SK-N-SH (cell line): ENCODE measurements around the gene LRMDA. TPM values are rescaled to one million over a fixed set of nuclear protein-coding genes. Genes with fewer than 3 reads are reported as not detected.

Experiments used
- CTCF ChIA-PET: fragments of 300-600, 350-600 bp; formaldehyde crosslinking; extraction: SDS; loops from one replicate; lab custom pipeline; 2021; lab: Yijun Ruan, JAX
- POLR2A ChIA-PET: fragments of 350-600 bp; sonication (Branson Sonifier 250); formaldehyde crosslinking; extraction: SDS; loops from one replicate; lab custom pipeline; 2020; ENCODE audit warnings: antibody characterized with exemption, inconsistent platforms; lab: Yijun Ruan, JAX
- DNase-seq: peaks from one replicate; pipeline ENCODE4 v3.0.0; 2012
- H2AFZ ChIP-seq: fragments of 200-600 bp; sonication (generic); 2 replicates; pipeline ENCODE4 v1.8.1; 2016; ENCODE audit warnings: antibody characterized with exemption, mild to moderate bottlenecking, low read depth
- H3F3A ChIP-seq: fragments of 200-600 bp; sonication (generic); replicated peaks from 2 replicates; pipeline ENCODE3; 2016; ENCODE audit warnings: antibody characterized with exemption, mild to moderate bottlenecking; ENCODE audit not compliant: insufficient read depth
- H3K27ac ChIP-seq, 2 experiments: fragments of 200-500 bp in 1 of 2; fragments of 200-600 bp in 1 of 2; sonication (Bioruptor generic) in 1 of 2; sonication (generic), shearing (Covaris generic) in 1 of 2; 2 replicates each; pipeline versions ENCODE4 v1.5.1 to v1.6.1; 2014 to 2016; ENCODE audit warnings: low read depth in 2 of 2, inconsistent platforms in 1 of 2, low read length in 1 of 2, mild to moderate bottlenecking in 1 of 2, mixed read lengths in 1 of 2
- H3K27me3 ChIP-seq: fragments of 200-600 bp; sonication (generic), shearing (Covaris generic); 2 replicates; pipeline ENCODE4 v1.6.1; 2016; ENCODE audit warnings: mixed run types; ENCODE audit not compliant: insufficient read depth
- H3K36me3 ChIP-seq, 2 experiments: fragments of 200-500 bp in 1 of 2; fragments of 200-600 bp in 1 of 2; sonication (Bioruptor generic) in 1 of 2; sonication (generic) in 1 of 2; replicated peaks in 1 of 2; 2 replicates each; pipeline versions ENCODE3 to v1.5.1; 2014 to 2016; ENCODE audit warnings: low read length in 1 of 2, mild to moderate bottlenecking in 1 of 2; ENCODE audit not compliant: insufficient read depth in 2 of 2, control insufficient read depth in 1 of 2
- H3K4me1 ChIP-seq, 2 experiments: fragments of 200-500 bp in 1 of 2; fragments of 200-600 bp in 1 of 2; sonication (Bioruptor generic) in 1 of 2; sonication (generic), shearing (Covaris generic) in 1 of 2; 2 replicates each; pipeline versions ENCODE4 v1.5.1 to v1.6.1; 2014 to 2016; ENCODE audit warnings: low read depth in 1 of 2, low read length in 1 of 2, mixed run types in 1 of 2; ENCODE audit not compliant: insufficient read depth in 2 of 2, control insufficient read depth in 1 of 2
- H3K4me2 ChIP-seq: fragments of 200-600 bp; sonication (generic), shearing (Covaris generic); 2 replicates; pipeline ENCODE4 v1.6.1; 2017; ENCODE audit warnings: mixed run types
- H3K4me3 ChIP-seq, 2 experiments: fragments of 200-500 bp in 1 of 2; fragments of 200-600 bp in 1 of 2; sonication (Bioruptor generic) in 1 of 2; sonication (generic), shearing (Covaris generic) in 1 of 2; 2 replicates each; pipeline versions ENCODE4 v1.5.1 to v1.8.1; 2014 to 2016; ENCODE audit warnings: low read depth in 2 of 2, inconsistent platforms in 1 of 2, low read length in 1 of 2, mild to moderate bottlenecking in 1 of 2, mixed read lengths in 1 of 2, moderate library complexity in 1 of 2
- H3K79me2 ChIP-seq: fragments of 200-600 bp; sonication (generic); 2 replicates; pipeline ENCODE4 v1.8.1; 2017; ENCODE audit warnings: mild to moderate bottlenecking; ENCODE audit not compliant: insufficient read depth
- H3K9ac ChIP-seq: fragments of 200-600 bp; sonication (generic); 2 replicates; pipeline ENCODE4 v1.6.1; 2017; ENCODE audit warnings: mixed run types
- H3K9me2 ChIP-seq: fragments of 200-600 bp; sonication (generic); 2 replicates; pipeline ENCODE4 v1.6.1; 2017; ENCODE audit warnings: mixed run types
- H3K9me3 ChIP-seq: fragments of 200-600 bp; sonication (generic); 2 replicates; pipeline ENCODE4 v1.6.1; 2017; ENCODE audit warnings: mixed run types, mild to moderate bottlenecking, moderate library complexity
- H4K20me1 ChIP-seq: fragments of 200-600 bp; sonication (generic); 2 replicates; pipeline ENCODE4 v1.6.1; 2017; ENCODE audit warnings: mild to moderate bottlenecking, mixed run types; ENCODE audit not compliant: insufficient read depth
- ELF1 ChIP-seq: IDR thresholded peaks from 2 replicates; pipeline ENCODE4 v1.4.0; 2012
- EZH2phosphoT487 ChIP-seq: fragments of 200-600 bp; sonication (generic); IDR thresholded peaks from 2 replicates; pipeline ENCODE4 v1.6.1; 2017; ENCODE audit warnings: low read depth, mixed run types, mild to moderate bottlenecking, antibody characterized with exemption, moderate library complexity, borderline replicate concordance
- GABPA ChIP-seq: IDR thresholded peaks from 2 replicates; pipeline ENCODE4 v1.4.0; 2012; ENCODE audit warnings: low read depth, mild to moderate bottlenecking
- GATA2 ChIP-seq: sonication (generic); formaldehyde crosslinking; IDR thresholded peaks from 2 replicates; pipeline ENCODE4 v1.5.0; 2020; ENCODE audit warnings: mild to moderate bottlenecking, missing genetic modification reagents
- IRF3 ChIP-seq: fragments of 150-350 bp; IDR thresholded peaks from 2 replicates; pipeline ENCODE4 v1.6.1; 2016; ENCODE audit warnings: mild to moderate bottlenecking, low read depth, low read length
- JUND ChIP-seq: IDR thresholded peaks from 2 replicates; pipeline ENCODE4 v1.4.0; 2012
- MAX ChIP-seq: IDR thresholded peaks from 2 replicates; pipeline ENCODE4 v1.4.0; 2012; ENCODE audit warnings: low read depth
- MXI1 ChIP-seq: IDR thresholded peaks from 2 replicates; pipeline ENCODE4 v1.6.1; 2012; ENCODE audit warnings: mild to moderate bottlenecking, low read depth, low read length, improper control_type of control experiment
- NRF1 ChIP-seq: IDR thresholded peaks from 2 replicates; pipeline ENCODE4 v1.6.1; 2012; ENCODE audit warnings: low read depth, mild to moderate bottlenecking, low read length
- POLR2AphosphoS5 ChIP-seq: IDR thresholded peaks from 2 replicates; pipeline ENCODE4 v1.6.1; 2012; ENCODE audit warnings: low read depth, low read length
- RCOR1 ChIP-seq: fragments of 150-350 bp; IDR thresholded peaks from 2 replicates; pipeline ENCODE4 v1.6.1; 2017; ENCODE audit warnings: antibody characterized with exemption, low read length
- SIN3A ChIP-seq: IDR thresholded peaks from 2 replicates; pipeline ENCODE4 v1.6.1; 2012; ENCODE audit warnings: low read depth, mild to moderate bottlenecking, low read length, moderate library complexity, borderline replicate concordance
- USF1 ChIP-seq: IDR thresholded peaks from 2 replicates; pipeline ENCODE4 v1.4.0; 2012; ENCODE audit warnings: low read depth, borderline replicate concordance
- ZBTB33 ChIP-seq: IDR thresholded peaks from 2 replicates; pipeline ENCODE4 v1.4.0; 2012; ENCODE audit warnings: low read depth, borderline replicate concordance
- WGBS: methylation state at CpG from one replicate; pipeline ENCODE4 v1.1.6; 2017; ENCODE audit warnings: low lambda C conversion rate; 5-methylcytosine and 5-hydroxymethylcytosine counted together
- polyA plus RNA-seq, 3 experiments: library from polyadenylated mRNA; depleted of rRNA; stranded (reverse); fragments of >200 nt; gene quantifications; 2 replicates each; pipeline ENCODE4 v1.2.3, GENCODE V29; 2012
- TF ChIP-seq, protein P1 (sequence below): fragments of 150-350 bp; IDR thresholded peaks from 2 replicates; pipeline ENCODE4 v1.6.1; 2017; ENCODE audit warnings: antibody characterized with exemption, low read length, low read depth, borderline replicate concordance
- TF ChIP-seq, protein P2 (sequence below): IDR thresholded peaks from 2 replicates; pipeline ENCODE4; 2012

LRMDA gene
- polyA plus RNA-seq, 1 of the 3 experiments (the other 2 are of a cell fraction) = 0.95 TPM

GRCh38 chr10:75439811-75440210, 8.4 kb downstream of the LRMDA start:
- DNase-seq = no peak
- ChIA-PET CTCF (no interaction called here), POLR2A (no interaction called here)
- no peak for TF ChIP-seq MAX
- TF ChIP-seq SIN3A = no peak
- TF ChIP-seq ELF1 = no peak
- TF ChIP-seq, protein P1, sequence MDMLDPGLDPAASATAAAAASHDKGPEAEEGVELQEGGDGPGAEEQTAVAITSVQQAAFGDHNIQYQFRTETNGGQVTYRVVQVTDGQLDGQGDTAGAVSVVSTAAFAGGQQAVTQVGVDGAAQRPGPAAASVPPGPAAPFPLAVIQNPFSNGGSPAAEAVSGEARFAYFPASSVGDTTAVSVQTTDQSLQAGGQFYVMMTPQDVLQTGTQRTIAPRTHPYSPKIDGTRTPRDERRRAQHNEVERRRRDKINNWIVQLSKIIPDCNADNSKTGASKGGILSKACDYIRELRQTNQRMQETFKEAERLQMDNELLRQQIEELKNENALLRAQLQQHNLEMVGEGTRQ = no peak
- no peak for TF ChIP-seq GABPA
- no peak for TF ChIP-seq IRF3
- TF ChIP-seq NRF1 = no peak
- TF ChIP-seq MXI1 = no peak
- TF ChIP-seq, protein P2, sequence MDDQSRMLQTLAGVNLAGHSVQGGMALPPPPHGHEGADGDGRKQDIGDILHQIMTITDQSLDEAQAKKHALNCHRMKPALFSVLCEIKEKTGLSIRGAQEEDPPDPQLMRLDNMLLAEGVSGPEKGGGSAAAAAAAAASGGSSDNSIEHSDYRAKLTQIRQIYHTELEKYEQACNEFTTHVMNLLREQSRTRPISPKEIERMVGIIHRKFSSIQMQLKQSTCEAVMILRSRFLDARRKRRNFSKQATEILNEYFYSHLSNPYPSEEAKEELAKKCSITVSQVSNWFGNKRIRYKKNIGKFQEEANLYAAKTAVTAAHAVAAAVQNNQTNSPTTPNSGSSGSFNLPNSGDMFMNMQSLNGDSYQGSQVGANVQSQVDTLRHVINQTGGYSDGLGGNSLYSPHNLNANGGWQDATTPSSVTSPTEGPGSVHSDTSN = no peak
- TF ChIP-seq ZBTB33 = no peak
- no peak for TF ChIP-seq GATA2 (CRISPR knock-in tag)
- no peak overlapping the region for H3K4me3 ChIP-seq
- H4K20me1 ChIP-seq = no peaks in the 10 kb centered on the region
- H3K27me3 ChIP-seq = no peaks in the 10 kb centered on the region
- H3F3A ChIP-seq = no peaks in the 10 kb centered on the region
- H3K36me3 ChIP-seq = no peaks in the 10 kb centered on the region
- 78% methylated on average over 4 of the region's 4 CpGs for WGBS
- H3K9ac ChIP-seq = no peak overlapping the region
- H3K4me1 ChIP-seq = no peaks in the 10 kb centered on the region
- no peak overlapping the region for H3K4me2 ChIP-seq
- H3K27ac ChIP-seq = no peak overlapping the region
- no peaks in the 10 kb centered on the region for H3K79me2 ChIP-seq
- H3K9me3 ChIP-seq = peaks cover 5% of the 10 kb centered on the region; the same call in 1 of the 2 replicates
- H2AFZ ChIP-seq = no peak overlapping the region
- no peaks in the 10 kb centered on the region for H3K9me2 ChIP-seq

DNA sequence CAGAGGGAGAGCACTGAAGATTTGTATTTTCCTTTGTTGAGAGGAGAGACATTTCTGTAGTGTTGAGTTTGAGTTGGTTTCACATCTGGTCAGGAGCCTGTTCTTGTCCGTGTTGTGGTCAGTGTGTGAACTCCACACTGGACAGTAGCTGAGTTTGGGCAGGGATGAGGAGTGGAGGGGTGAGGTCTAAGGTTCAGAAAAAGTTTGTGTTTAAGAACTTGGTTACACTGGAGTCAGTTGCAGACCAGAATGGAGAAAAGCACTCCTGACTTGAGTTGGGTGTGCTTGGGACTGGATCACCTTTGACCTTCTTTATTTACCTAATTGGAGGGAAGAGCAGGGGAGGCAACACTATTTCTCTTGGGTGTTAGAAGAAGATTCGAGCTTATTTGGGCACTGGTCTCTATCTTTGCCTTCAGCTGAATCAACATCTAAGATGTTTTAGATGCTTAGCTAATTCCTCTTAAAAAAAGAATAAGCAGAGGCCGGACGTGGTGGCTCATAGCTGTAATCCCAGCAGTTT, 8.9 kb downstream of the LRMDA start:
- TF ChIP-seq RCOR1 (no peak), USF1 (no peak), JUND (no peak), EZH2phosphoT487 (no peak), POLR2AphosphoS5 (no peak), GABPA (no peak)
- Histone ChIP-seq H3K4me1 (no peaks in the 10 kb centered on the region), H4K20me1 (no peaks in the 10 kb centered on the region), H3K9ac (no peak overlapping the region), H3K4me3 (no peak overlapping the region), H3K9me2 (no peaks in the 10 kb centered on the region), H3K9me3 (peaks cover 5% of the 10 kb centered on the region; the same call in 1 of the 2 replicates), H3K36me3 (no peaks in the 10 kb centered on the region), H3K4me2 (no peak overlapping the region), H3K27ac (no peak overlapping the region), H3F3A (no peaks in the 10 kb centered on the region), H3K79me2 (no peaks in the 10 kb centered on the region), H2AFZ (no peak overlapping the region), H3K27me3 (no peaks in the 10 kb centered on the region)
- ChIA-PET CTCF (no interaction called here), POLR2A (no interaction called here)
- 75% methylated on average over 4 of the region's 4 CpGs for WGBS
- DNase-seq = no peak
